ENCODE data around the gene CCDC6.
"Not testable (repeated sequence)": the region's sequence is repeated elsewhere in the genome, so short reads cannot be mapped to it uniquely, and the experiment has no call there.

Gene CCDC6

DNA sequence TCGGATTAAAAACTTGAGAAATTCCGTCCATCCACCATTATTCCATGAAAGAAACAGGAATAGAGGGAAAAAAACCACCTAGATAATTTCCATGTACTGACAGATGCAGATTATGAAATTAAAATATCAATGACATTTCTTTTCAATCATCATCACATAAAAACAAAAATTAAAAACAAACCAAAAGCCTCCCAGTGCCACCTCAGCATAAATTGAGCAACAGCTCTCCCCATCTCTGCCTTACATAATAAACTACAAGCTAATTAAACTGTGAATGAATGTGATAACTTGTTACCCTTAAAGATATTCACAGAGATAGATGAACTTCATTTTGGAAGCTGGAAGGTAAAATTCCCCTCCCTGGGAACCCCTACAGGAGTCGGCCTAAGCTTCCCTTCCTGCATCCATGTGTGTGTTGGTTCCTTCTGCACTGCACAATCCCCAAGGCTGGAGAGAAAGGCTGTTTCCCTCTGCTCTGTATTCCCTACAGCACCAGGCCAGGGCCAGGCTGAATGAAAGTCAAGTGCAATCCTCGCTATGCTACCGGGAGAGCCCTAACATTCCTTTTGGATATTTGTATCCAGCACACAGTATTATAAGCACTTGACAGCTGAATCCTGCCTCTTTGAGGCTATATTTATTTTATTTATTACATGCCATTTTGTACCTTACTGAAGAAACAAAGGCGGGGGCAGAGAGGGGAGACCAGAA lies 8.1 kb downstream of the CCDC6 start:
- no peak overlapping the region for H3K4me3 Mint-ChIP-seq
- peaks cover 48% of the 10 kb centered on the region for H3K4me1 Mint-ChIP-seq (ENCODE audit: low read depth)
- no peaks in the 10 kb centered on the region for H3K27me3 Mint-ChIP-seq (ENCODE audit: low read depth)
- H3K27ac Mint-ChIP-seq: peak overlapping the region; percentile 12
- peaks cover 18% of the 10 kb centered on the region for H3K36me3 Mint-ChIP-seq (ENCODE audit: low read depth)
- no peaks in the 10 kb centered on the region for H3K9me3 Mint-ChIP-seq

DNA sequence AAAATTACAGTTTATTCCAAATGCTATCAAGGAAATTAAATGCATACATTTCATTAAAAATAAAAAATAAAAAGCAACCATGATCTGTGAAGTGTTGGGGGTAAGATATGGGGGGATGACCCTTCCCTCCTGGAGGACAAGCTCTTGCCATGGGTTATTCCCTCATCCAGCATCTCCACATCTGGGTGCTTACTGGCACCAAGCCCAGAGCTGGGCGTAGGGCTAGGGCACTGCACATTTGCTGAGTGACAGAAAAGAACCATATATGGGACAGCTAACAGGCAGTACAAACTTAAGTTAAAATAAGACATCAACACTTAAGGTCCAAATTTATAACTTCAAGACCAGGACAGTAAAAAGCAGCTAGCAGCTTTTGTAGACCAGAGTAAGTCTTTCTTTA lies 10.2 kb downstream of the CCDC6 start:
- peaks cover 56% of the 10 kb centered on the region for H3K4me1 Mint-ChIP-seq (ENCODE audit: low read depth)
- no peaks in the 10 kb centered on the region for H3K9me3 Mint-ChIP-seq
- H3K27ac Mint-ChIP-seq: no peak overlapping the region
- no peak overlapping the region for H3K4me3 Mint-ChIP-seq
- no peaks in the 10 kb centered on the region for H3K27me3 Mint-ChIP-seq (ENCODE audit: low read depth)
- peaks cover 7% of the 10 kb centered on the region for H3K36me3 Mint-ChIP-seq (ENCODE audit: low read depth)

DNA sequence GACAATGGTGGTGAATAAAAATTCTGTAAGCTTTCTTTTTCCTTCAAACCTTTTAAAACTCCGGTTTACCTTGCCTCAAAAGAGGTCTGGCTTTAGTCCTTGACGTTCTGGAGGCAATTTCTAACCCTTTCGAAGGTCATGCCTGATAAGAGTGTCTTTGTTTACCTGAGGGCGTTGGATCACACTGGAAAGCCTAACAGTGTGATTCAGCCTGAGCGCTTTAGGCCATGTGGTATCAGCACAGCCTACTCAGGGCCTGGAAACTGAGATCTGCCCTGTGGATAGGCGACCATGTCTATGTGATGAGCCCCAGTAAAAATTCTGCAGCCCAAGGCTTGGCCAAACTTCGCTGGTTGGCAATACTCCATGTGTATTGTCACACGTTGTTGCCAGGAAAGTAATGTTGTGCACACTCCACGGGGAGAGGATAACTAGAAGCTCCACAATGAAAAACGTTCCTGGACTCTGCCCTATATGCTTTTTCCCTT lies 10.7 kb downstream of the CCDC6 start:
- no peak overlapping the region for H3K27ac Mint-ChIP-seq
- H3K4me3 Mint-ChIP-seq: no peak overlapping the region
- peaks cover 7% of the 10 kb centered on the region for H3K36me3 Mint-ChIP-seq (ENCODE audit: low read depth)
- H3K27me3 Mint-ChIP-seq (ENCODE audit: low read depth): no peaks in the 10 kb centered on the region
- no peaks in the 10 kb centered on the region for H3K9me3 Mint-ChIP-seq
- H3K4me1 Mint-ChIP-seq (ENCODE audit: low read depth): peaks cover 56% of the 10 kb centered on the region

DNA sequence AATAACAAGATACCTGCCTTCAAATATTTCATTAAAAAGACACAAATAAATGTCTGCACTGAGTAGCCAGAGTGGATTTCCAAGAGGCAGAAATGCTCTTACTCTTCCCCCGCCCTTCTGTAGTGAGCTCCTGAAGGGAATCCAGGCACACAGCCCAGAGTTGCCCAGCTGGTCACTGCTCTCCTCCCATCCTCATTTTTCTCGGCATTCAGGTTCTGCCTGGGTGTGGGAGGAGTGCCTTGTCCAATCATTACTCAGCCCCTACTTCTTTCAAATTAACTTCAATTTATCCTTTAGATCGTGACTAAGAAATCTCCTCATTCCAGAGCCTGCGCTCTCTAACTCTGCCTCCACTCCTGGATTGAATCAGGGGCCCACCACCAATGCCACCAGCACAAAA lies 12.2 kb downstream of the CCDC6 start:
- Mint-ChIP-seq H3K4me1 (ENCODE audit: low read depth) (peaks cover 54% of the 10 kb centered on the region), H3K36me3 (ENCODE audit: low read depth) (peaks cover 12% of the 10 kb centered on the region), H3K9me3 (no peaks in the 10 kb centered on the region), H3K4me3 (no peak overlapping the region), H3K27me3 (ENCODE audit: low read depth) (no peaks in the 10 kb centered on the region), H3K27ac (no peak overlapping the region)

- peaks cover 57% of the 10 kb centered on the region for H3K4me1 Mint-ChIP-seq (ENCODE audit: low read depth)
- H3K27ac Mint-ChIP-seq: no peak overlapping the region
- H3K27me3 Mint-ChIP-seq (ENCODE audit: low read depth): no peaks in the 10 kb centered on the region
- peaks cover 13% of the 10 kb centered on the region for H3K36me3 Mint-ChIP-seq (ENCODE audit: low read depth)
- no peak overlapping the region for H3K4me3 Mint-ChIP-seq
- H3K9me3 Mint-ChIP-seq: no peaks in the 10 kb centered on the region
These were observed 13.7 kb downstream of the CCDC6 start for GRCh38 chr10:59892697-59893096.

- Mint-ChIP-seq H3K4me1 (ENCODE audit: low read depth) (peaks cover 60% of the 10 kb centered on the region), H3K4me3 (no peak overlapping the region), H3K27me3 (ENCODE audit: low read depth) (no peaks in the 10 kb centered on the region), H3K36me3 (ENCODE audit: low read depth) (peaks cover 10% of the 10 kb centered on the region), H3K27ac (no peak overlapping the region), H3K9me3 (no peaks in the 10 kb centered on the region)
These were observed 14.4 kb downstream of the CCDC6 start for GRCh38 chr10:59891936-59892335.

DNA sequence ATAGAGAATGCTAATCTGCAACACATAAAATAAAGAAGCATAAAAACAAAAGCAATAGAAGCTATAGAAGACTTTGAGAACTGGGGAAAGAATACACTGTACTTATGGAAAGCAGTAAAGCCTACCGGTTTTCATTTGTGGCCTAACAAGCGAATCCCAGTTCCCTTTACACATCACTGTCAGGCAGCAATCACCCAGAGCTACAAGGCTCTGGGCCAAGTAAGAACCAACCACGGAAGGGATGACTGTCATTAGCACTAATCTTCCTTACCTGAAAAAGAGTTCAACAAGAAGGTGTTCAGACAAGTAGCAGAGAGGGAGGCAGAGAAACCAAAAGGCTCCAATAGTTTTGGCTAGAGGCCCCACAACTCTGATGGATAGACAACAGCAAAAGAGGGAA lies 15.0 kb downstream of the CCDC6 start:
- no peak overlapping the region for H3K4me3 Mint-ChIP-seq

GRCh38 chr10:59888781-59889435 lies 17.4 kb downstream of the CCDC6 start:
- peaks cover 81% of the 10 kb centered on the region for H3K4me1 Mint-ChIP-seq (ENCODE audit: low read depth)
- H3K4me3 Mint-ChIP-seq: no peak overlapping the region
- no peaks in the 10 kb centered on the region for H3K27me3 Mint-ChIP-seq (ENCODE audit: low read depth)
- H3K27ac Mint-ChIP-seq: peak overlapping the region; percentile 71
- peaks cover 12% of the 10 kb centered on the region for H3K36me3 Mint-ChIP-seq (ENCODE audit: low read depth)
- no peaks in the 10 kb centered on the region for H3K9me3 Mint-ChIP-seq

More for the DNA sequence above, 15.0 kb downstream of the CCDC6 start:
- H3K9me3 Mint-ChIP-seq: no peaks in the 10 kb centered on the region
- no peaks in the 10 kb centered on the region for H3K27me3 Mint-ChIP-seq (ENCODE audit: low read depth)
- H3K27ac Mint-ChIP-seq: no peak overlapping the region
- peaks cover 64% of the 10 kb centered on the region for H3K4me1 Mint-ChIP-seq (ENCODE audit: low read depth)
- peaks cover 10% of the 10 kb centered on the region for H3K36me3 Mint-ChIP-seq (ENCODE audit: low read depth)

DNA sequence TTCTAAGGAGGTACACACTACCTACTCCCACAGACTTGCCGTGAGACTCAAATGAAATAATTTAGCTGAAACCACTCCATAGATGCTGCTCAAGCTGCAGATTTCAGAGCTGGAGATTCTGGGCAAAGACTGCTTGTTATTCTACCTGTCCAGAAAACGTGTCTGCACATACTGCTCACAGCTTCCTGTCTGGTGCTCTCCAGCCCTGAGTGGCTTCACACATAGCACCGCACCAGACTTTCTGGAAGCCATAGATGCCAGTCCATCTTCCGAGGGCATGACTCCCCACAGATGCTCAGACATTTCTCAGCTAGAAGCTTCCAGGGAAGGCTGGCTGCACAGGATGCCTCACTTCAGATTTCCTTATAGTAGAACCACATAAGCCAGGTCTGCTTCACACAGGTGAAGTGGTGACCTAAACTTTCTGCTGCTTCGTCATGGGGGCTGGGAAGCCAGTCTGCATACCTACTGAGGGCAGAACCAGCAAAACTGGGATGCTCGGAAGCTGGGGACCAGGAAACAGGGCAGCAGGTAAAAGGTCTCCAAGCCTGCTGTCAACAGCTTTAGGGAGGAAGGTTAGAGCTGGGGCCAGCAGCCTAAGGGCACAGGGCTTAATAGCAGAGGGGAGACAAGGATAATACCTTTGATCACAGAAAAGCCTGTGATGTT lies 18.2 kb downstream of the CCDC6 start:
- peaks cover 83% of the 10 kb centered on the region for H3K4me1 Mint-ChIP-seq (ENCODE audit: low read depth)
- peak overlapping the region; percentile 71 for H3K27ac Mint-ChIP-seq
- peak overlapping the region; percentile 33 for H3K4me3 Mint-ChIP-seq
- peaks cover 12% of the 10 kb centered on the region for H3K36me3 Mint-ChIP-seq (ENCODE audit: low read depth)
- H3K9me3 Mint-ChIP-seq: no peaks in the 10 kb centered on the region
- H3K27me3 Mint-ChIP-seq (ENCODE audit: low read depth): no peaks in the 10 kb centered on the region

DNA sequence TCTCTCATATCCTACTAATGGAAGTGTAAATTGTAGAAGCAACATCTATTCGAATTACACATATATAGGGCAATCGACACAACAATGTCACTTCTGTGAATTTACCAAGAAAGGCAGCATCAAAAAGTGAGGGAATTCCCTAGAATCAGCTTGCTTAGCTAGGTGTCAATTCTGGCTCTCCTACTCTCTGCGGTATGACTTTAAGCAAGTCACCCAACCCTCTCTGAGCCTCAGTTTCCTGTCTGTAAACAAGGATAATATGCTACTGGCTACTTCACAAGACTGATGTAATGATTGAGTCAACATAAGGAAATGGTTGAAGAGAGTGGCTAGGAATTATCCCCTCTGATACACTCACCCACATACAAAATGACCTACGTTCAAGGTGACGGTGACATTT lies 19.4 kb downstream of the CCDC6 start:
- Mint-ChIP-seq H3K4me1 (ENCODE audit: low read depth) (peaks cover 75% of the 10 kb centered on the region), H3K9me3 (no peaks in the 10 kb centered on the region), H3K27ac (peak overlapping the region; percentile 87), H3K4me3 (peak overlapping the region; percentile 73), H3K27me3 (ENCODE audit: low read depth) (no peaks in the 10 kb centered on the region), H3K36me3 (ENCODE audit: low read depth) (peaks cover 12% of the 10 kb centered on the region)

- peak overlapping the region; percentile 87 for H3K27ac Mint-ChIP-seq
- H3K36me3 Mint-ChIP-seq (ENCODE audit: low read depth): peaks cover 17% of the 10 kb centered on the region
- peaks cover 80% of the 10 kb centered on the region for H3K4me1 Mint-ChIP-seq (ENCODE audit: low read depth)
- H3K27me3 Mint-ChIP-seq (ENCODE audit: low read depth): no peaks in the 10 kb centered on the region
- peak overlapping the region; percentile 73 for H3K4me3 Mint-ChIP-seq
- H3K9me3 Mint-ChIP-seq: no peaks in the 10 kb centered on the region
These were observed 20.8 kb downstream of the CCDC6 start for GRCh38 chr10:59885430-59886134.

DNA sequence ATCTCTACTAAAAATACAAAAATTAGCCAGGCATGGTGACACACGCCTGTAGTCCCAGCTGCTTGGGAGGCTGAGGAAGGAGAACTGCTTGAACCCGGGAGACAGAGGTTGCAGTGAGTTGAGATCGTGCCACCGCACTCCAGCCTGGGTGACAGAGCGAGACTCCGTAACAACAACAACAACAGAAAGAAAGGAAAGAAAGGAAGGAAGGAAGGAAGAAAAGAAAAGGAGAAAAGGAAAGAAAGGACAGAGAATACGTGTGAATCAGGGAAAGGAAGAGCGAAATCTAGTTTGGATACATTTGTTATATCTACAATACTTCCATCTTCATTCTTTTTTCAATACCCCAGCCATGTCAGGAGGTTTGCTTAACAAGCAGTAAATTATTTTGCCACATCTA lies 21.5 kb downstream of the CCDC6 start:
- H3K9me3 Mint-ChIP-seq; H3K27me3 Mint-ChIP-seq (ENCODE audit: low read depth): not testable (repeated sequence)
- Mint-ChIP-seq H3K4me3 (peak overlapping the region; percentile 73), H3K27ac (peak overlapping the region; percentile 68), H3K36me3 (ENCODE audit: low read depth) (peaks cover 14% of the 10 kb centered on the region), H3K4me1 (ENCODE audit: low read depth) (peaks cover 83% of the 10 kb centered on the region)

- Mint-ChIP-seq H3K27me3 (ENCODE audit: low read depth) (no peaks in the 10 kb centered on the region), H3K4me3 (no peak overlapping the region)
These were observed 24.7 kb downstream of the CCDC6 start for GRCh38 chr10:59881640-59882039.

GRCh38 chr10:59880971-59881510 lies 25.3 kb downstream of the CCDC6 start:
- H3K9me3 Mint-ChIP-seq: no peaks in the 10 kb centered on the region
- H3K36me3 Mint-ChIP-seq (ENCODE audit: low read depth): peaks cover 13% of the 10 kb centered on the region
- H3K4me3 Mint-ChIP-seq: peak overlapping the region; percentile 79
- peak overlapping the region; percentile 93 for H3K27ac Mint-ChIP-seq
- no peaks in the 10 kb centered on the region for H3K27me3 Mint-ChIP-seq (ENCODE audit: low read depth)
- peaks cover 74% of the 10 kb centered on the region for H3K4me1 Mint-ChIP-seq (ENCODE audit: low read depth)

More at GRCh38 chr10:59881640-59882039, 24.7 kb downstream of the CCDC6 start:
- Mint-ChIP-seq H3K27ac (peak overlapping the region; percentile 93), H3K4me1 (ENCODE audit: low read depth) (peaks cover 80% of the 10 kb centered on the region), H3K36me3 (ENCODE audit: low read depth) (peaks cover 13% of the 10 kb centered on the region), H3K9me3 (no peaks in the 10 kb centered on the region)

Measured in T-helper 1 cell treated with Interleukin-12 subunit alpha and Interleukin-12 subunit beta and Interleukin-4 antibody, amounts not matched to agents 30 μg/mL and 1 μg/mL, for 36 hours (primary cell).